Measurements from ENCODE around the gene AK2.

DNA sequence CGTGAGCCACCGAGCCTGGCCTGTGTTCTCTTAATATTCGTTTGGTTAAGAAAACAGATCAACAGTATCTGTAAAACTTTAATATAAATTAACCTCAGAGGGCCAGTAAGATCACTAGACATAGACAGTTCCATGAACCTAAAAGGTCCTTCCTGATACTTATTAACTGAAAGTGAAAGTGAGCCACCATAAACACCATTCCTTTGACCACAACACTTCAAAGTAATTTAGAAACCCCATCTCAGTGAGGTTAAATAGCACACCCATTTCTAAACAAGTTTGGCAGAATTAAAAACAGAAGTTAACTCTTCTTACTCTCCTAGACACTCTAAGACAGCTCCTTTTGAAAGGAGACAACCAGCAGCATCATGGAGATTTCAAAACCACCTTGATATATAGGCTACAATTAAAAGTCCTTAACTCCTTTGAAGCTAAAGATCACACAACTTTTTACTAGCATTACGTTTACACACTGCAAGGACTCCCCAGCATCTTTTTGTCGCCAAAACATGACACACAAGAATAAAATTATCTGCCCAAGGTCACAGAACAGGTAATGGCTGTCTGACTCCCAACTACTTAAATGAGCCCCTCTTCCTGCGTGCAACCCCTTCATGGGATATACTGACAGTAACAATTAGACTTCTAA lies 74.3 kb downstream of the AK2 start:
- no peak for TF ChIP-seq EZH2 (IDR thresholded peaks at IDR 0.05; ENCODE audit: low read length, unreplicated experiment)
- TF ChIP-seq, protein P1, sequence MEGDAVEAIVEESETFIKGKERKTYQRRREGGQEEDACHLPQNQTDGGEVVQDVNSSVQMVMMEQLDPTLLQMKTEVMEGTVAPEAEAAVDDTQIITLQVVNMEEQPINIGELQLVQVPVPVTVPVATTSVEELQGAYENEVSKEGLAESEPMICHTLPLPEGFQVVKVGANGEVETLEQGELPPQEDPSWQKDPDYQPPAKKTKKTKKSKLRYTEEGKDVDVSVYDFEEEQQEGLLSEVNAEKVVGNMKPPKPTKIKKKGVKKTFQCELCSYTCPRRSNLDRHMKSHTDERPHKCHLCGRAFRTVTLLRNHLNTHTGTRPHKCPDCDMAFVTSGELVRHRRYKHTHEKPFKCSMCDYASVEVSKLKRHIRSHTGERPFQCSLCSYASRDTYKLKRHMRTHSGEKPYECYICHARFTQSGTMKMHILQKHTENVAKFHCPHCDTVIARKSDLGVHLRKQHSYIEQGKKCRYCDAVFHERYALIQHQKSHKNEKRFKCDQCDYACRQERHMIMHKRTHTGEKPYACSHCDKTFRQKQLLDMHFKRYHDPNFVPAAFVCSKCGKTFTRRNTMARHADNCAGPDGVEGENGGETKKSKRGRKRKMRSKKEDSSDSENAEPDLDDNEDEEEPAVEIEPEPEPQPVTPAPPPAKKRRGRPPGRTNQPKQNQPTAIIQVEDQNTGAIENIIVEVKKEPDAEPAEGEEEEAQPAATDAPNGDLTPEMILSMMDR (conservative IDR thresholded peaks at IDR 0.05; ENCODE audit: low read depth, low read length), result no peak
- TF ChIP-seq EZH2phosphoT487 (IDR thresholded peaks at IDR 0.05; ENCODE audit: borderline replicate concordance, low read length), result no peak

Data from PC-3 (cell line).